A549 (cell line): ENCODE measurements around the gene TSC22D3. TPM values are rescaled to one million over a fixed set of nuclear protein-coding genes. Genes with fewer than 3 reads are reported as not detected.

Source experiments
- ATAC-seq, 2 experiments: fragments of 200-7000 bp in 1 of 2; fragments of >200 bp in 1 of 2; cut with Nextera tagmentation in 1 of 2; cut with Tn5 transposase in 1 of 2; 3 replicates each; pipeline versions ENCODE4 v1.8.0 to v1.9.1; 2018 to 2020; ENCODE audit warnings: mild to moderate bottlenecking in 1 of 2, moderate library complexity in 1 of 2
- CTCF ChIA-PET: fragments of 300-600 bp; sonication (Branson Sonifier 250); formaldehyde crosslinking; extraction: SDS; loops from one replicate; lab custom pipeline; 2021; ENCODE audit warnings: antibody characterized with exemption, inconsistent platforms; lab: Yijun Ruan, JAX
- POLR2A ChIA-PET: fragments of 350-600 bp; formaldehyde crosslinking; extraction: SDS; loops from one replicate; lab custom pipeline; 2021; ENCODE audit warnings: antibody characterized with exemption, inconsistent platforms; lab: Yijun Ruan, JAX
- DNase-seq, 2 experiments: peaks; one replicate each; pipeline versions ENCODE4 v3.0.0 to v3.0.0-alpha.2; 2011 to 2016; ENCODE audit warnings: low read depth in 1 of 2, low spot score in 1 of 2
- FAIRE-seq: peaks from 2 replicates; lab custom pipeline; 2011; peaks lifted over from hg19 to GRCh38; lab: Jason Lieb, UNC
- H3K27ac ChIP-seq, 2 experiments: fragments of >200 bp; sonication (Bioruptor Twin); formaldehyde crosslinking; 3 replicates each; pipeline ENCODE4 v1.5.1; 2016 to 2017
- H3K4me1 ChIP-seq: fragments of >200 bp; sonication (Bioruptor Twin); formaldehyde crosslinking; 3 replicates; pipeline ENCODE4 v1.6.1; 2016
- H3K4me2 ChIP-seq: fragments of >200 bp; sonication (Bioruptor Twin); formaldehyde crosslinking; 3 replicates; pipeline ENCODE4 v1.6.1; 2016
- H3K4me3 ChIP-seq: fragments of >200 bp; sonication (Bioruptor Twin); formaldehyde crosslinking; 3 replicates; pipeline ENCODE4 v1.5.1; 2016
- H3K9me3 ChIP-seq: fragments of >200 bp; sonication (Bioruptor Twin); formaldehyde crosslinking; 3 replicates; pipeline ENCODE4 v1.6.1; 2016
- ATOH8 ChIP-seq: fragments of 250-450 bp; sonication (Bioruptor Pico); IDR thresholded peaks from 2 replicates; pipeline ENCODE4 v1.5.0; 2020; ENCODE audit warnings: low read depth, mild to moderate bottlenecking, moderate library complexity
- CBX2 ChIP-seq: fragments of 200-600 bp; sonication (generic); IDR thresholded peaks from 2 replicates; pipeline ENCODE4 v1.6.1; 2016; ENCODE audit warnings: low read depth, mild to moderate bottlenecking, borderline replicate concordance
- CHD2 ChIP-seq: fragments of 150-350 bp; IDR thresholded peaks from 2 replicates; pipeline ENCODE4 v1.6.1; 2014; ENCODE audit warnings: low read length; ENCODE audit not compliant: partially characterized antibody
- CHD4 ChIP-seq: fragments of 200-600 bp; sonication (generic); IDR thresholded peaks from 2 replicates; pipeline ENCODE4 v1.6.1; 2016; ENCODE audit warnings: antibody characterized with exemption, mild to moderate bottlenecking, borderline replicate concordance
- EHMT2 ChIP-seq: fragments of 200-600 bp; sonication (generic); IDR thresholded peaks from 2 replicates; pipeline ENCODE4 v1.6.1; 2016; ENCODE audit warnings: antibody characterized with exemption, low read depth, mild to moderate bottlenecking, moderate library complexity
- EP300 ChIP-seq, 2 experiments: fragments of >200 bp; sonication (Bioruptor Twin); formaldehyde crosslinking; IDR thresholded peaks; 2 replicates in 1 of 2; 3 replicates in 1 of 2; pipeline ENCODE4 v1.6.1; 2016 to 2017
- FOSL2 ChIP-seq, 2 experiments: fragments of 450-650 bp in 1 of 2; fragments of >200 bp in 1 of 2; sonication (Bioruptor Twin) in 1 of 2; formaldehyde crosslinking; IDR thresholded peaks; 2 replicates each; pipeline versions ENCODE4 v1.5.0 to v1.6.1; 2016 to 2020; ENCODE audit warnings: mild to moderate bottlenecking in 1 of 2, moderate library complexity in 1 of 2
- FOXS1 ChIP-seq: fragments of 250-450 bp; sonication (Bioruptor Pico); IDR thresholded peaks from 2 replicates; pipeline ENCODE4 v1.5.0; 2020; ENCODE audit warnings: mild to moderate bottlenecking, moderate library complexity
- HOXB5 ChIP-seq: fragments of 250-450 bp; sonication (Bioruptor Pico); IDR thresholded peaks from 2 replicates; pipeline ENCODE4 v1.5.0; 2020; ENCODE audit warnings: mild to moderate bottlenecking, moderate library complexity
- MAFK ChIP-seq: fragments of 450-650 bp; IDR thresholded peaks from 2 replicates; pipeline ENCODE4 v1.6.1; 2014; ENCODE audit not compliant: partially characterized antibody
- NFE2L2 ChIP-seq: fragments of 150-350 bp; conservative IDR thresholded peaks from 2 replicates; pipeline ENCODE4 v1.6.1; 2014; ENCODE audit warnings: low read length
- NPAS2 ChIP-seq: fragments of 250-450 bp; sonication (Bioruptor Pico); IDR thresholded peaks from 2 replicates; pipeline ENCODE4 v1.8.0; 2022; ENCODE audit warnings: mild to moderate bottlenecking, moderate library complexity, borderline replicate concordance
- PBX3 ChIP-seq: IDR thresholded peaks from 2 replicates; pipeline ENCODE4 v1.6.1; 2012
- POLR2AphosphoS2 ChIP-seq: conservative IDR thresholded peaks from 2 replicates; pipeline ENCODE4 v1.6.1; 2012; ENCODE audit warnings: low read length, improper control_type of control experiment, inconsistent platforms
- RAD21 ChIP-seq, 2 experiments: fragments of >200 bp in 1 of 2; sonication (Bioruptor Twin) in 1 of 2; formaldehyde crosslinking in 1 of 2; IDR thresholded peaks in 1 of 2; conservative IDR thresholded peaks in 1 of 2; 2 replicates in 1 of 2; 3 replicates in 1 of 2; pipeline ENCODE4 v1.6.1; 2012 to 2018; ENCODE audit warnings: inconsistent platforms in 1 of 2
- RCOR1 ChIP-seq: fragments of 150-350 bp; IDR thresholded peaks from 2 replicates; pipeline ENCODE4 v1.6.1; 2014; ENCODE audit warnings: antibody characterized with exemption, low read length, low read depth
- USF2 ChIP-seq: fragments of 450-650 bp; IDR thresholded peaks from 2 replicates; pipeline ENCODE4 v1.6.1; 2014; ENCODE audit warnings: antibody characterized with exemption
- ZNF302 ChIP-seq: fragments of 250-450 bp; sonication (Bioruptor Pico); IDR thresholded peaks from 2 replicates; pipeline ENCODE4 v1.9.0; 2021; ENCODE audit warnings: inconsistent platforms, mild to moderate bottlenecking, moderate library complexity
- WGBS: methylation state at CpG from one replicate; pipeline ENCODE4 v1.1.6; 2017; ENCODE audit errors: missing lambda C conversion rate; 5-methylcytosine and 5-hydroxymethylcytosine counted together
- polyA plus RNA-seq, 4 experiments: library from polyadenylated mRNA; depleted of rRNA in 3 of 4; stranded (reverse); fragments of >200 nt; fragmentation: RNase III in 1 of 4; extraction: RNeasy Plus Mini Kit Qiagen cat#74134 plus additional on column Dnase treatment in 1 of 4; gene quantifications; 2 replicates in 3 of 4; 3 replicates in 1 of 4; pipeline ENCODE4 v1.2.3, GENCODE V29; 2011 to 2017
- TF ChIP-seq, protein P1 (sequence below): fragments of >200 bp; sonication (Bioruptor Twin); formaldehyde crosslinking; IDR thresholded peaks from 2 replicates; pipeline ENCODE4 v1.6.1; 2016
- TF ChIP-seq, protein P2 (sequence below): fragments of 250-450 bp; sonication (Bioruptor Pico); IDR thresholded peaks from 2 replicates; pipeline ENCODE4 v1.5.0; 2021; ENCODE audit warnings: mild to moderate bottlenecking, moderate library complexity, borderline replicate concordance
- TF ChIP-seq, protein P3 (sequence below): IDR thresholded peaks from 2 replicates; pipeline ENCODE4 v1.6.1; 2012; ENCODE audit warnings: low read depth, borderline replicate concordance

TSC22D3 gene
- polyA plus RNA-seq, 2 of the 4 experiments (the other 2 are of a cell fraction), result 12.2 to 65.4 TPM

DNA sequence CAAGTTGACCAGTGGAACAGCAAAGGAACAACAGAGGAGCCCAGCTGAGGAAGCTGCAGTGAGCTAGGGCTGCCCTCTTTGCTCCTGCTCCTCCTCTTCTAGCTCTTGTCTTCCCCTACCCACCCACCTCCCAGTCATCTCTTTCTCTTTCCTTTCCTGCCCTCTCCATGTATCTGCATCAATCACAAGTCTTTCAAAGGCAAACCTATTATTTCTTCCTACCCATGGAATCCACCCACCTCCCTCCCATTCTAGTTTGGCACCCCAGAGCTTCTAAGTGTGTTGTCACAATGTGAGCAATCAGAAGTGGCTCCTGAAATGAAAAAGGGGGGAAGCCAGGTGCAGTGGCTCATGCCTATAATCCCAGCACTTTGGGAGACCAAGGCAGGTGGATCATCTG is 69.3 kb downstream of the TSC22D3 start:
- Histone ChIP-seq H3K9me3 (no peaks in the 10 kb centered on the region), H3K4me2 (no peak overlapping the region), H3K27ac (no peak overlapping the region), H3K4me3 (no peak overlapping the region), H3K4me1 (peaks cover 12% of the 10 kb centered on the region)
- ChIA-PET CTCF (interaction anchor here (1.2 to 2.8 kb wide), 3 partner anchors 11 to 47 kb away, joined by 5 to 8 read pairs (median 6); no protein-coding TSS in a partner anchor), POLR2A (no interaction called here)
- DNase-seq, result no peak
- no peak for FAIRE-seq
- ATAC-seq, result no peak
- TF ChIP-seq RCOR1 (no peak), NPAS2 (CRISPR knock-in tag) (no peak), POLR2AphosphoS2 (no peak), NFE2L2 (no peak), CHD4 (no peak), HOXB5 (CRISPR knock-in tag) (no peak), EHMT2 (no peak), ATOH8 (no peak), PBX3 (no peak)
- TF ChIP-seq, protein P1, sequence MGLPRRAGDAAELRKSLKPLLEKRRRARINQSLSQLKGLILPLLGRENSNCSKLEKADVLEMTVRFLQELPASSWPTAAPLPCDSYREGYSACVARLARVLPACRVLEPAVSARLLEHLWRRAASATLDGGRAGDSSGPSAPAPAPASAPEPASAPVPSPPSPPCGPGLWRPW, result no peak

DNA sequence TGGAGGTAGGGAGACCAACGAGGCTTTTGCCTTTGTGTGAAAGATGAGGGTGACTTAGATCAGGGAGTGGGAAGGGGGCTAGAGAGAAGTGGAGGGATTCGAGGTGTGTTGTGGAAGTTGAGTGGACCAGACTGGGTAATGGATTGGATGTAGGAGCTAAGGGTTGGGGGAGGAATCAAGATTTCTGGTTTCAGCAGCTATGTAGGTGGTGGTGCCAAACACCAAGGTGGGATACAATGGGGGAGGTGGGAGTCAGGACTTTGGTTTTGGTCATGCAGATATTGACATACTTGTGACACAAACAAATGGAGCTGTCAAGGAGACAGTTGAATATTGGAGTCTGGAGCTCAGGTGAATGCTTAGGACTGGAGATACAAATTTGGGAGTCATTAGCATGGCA is 71.0 kb downstream of the TSC22D3 start:
- POLR2A ChIA-PET, result no interaction called here
- WGBS, result 40% methylated on average over 2 of the region's 2 CpGs
- FAIRE-seq, result no peak

GRCh38 chrX:107704181-107704580 is 71.4 kb downstream of the TSC22D3 start:
- DNase-seq (no peak), ATAC-seq (no peak), FAIRE-seq (no peak)
- Histone ChIP-seq H3K9me3 (no peaks in the 10 kb centered on the region), H3K4me3 (no peak overlapping the region), H3K4me2 (no peak overlapping the region), H3K4me1 (peaks cover 4% of the 10 kb centered on the region; the same call in 1 of the 3 replicates), H3K27ac (no peak overlapping the region)
- ChIA-PET CTCF (interaction anchor here (0.8 to 2.8 kb wide), 4 partner anchors 14 to 73 kb away, joined by 3 to 8 read pairs (median 4); partner anchors contain the start of gene NCBP2L), POLR2A (no interaction called here)
- WGBS, result 62% methylated on average over 4 of the region's 4 CpGs
- TF ChIP-seq CHD4, result no peak
- TF ChIP-seq RAD21 (conservative IDR thresholded peaks at IDR 0.05 in 1 of 2, IDR thresholded peaks at IDR 0.05 in 1 of 2), result no peak
- TF ChIP-seq, protein P1, result no peak
- TF ChIP-seq USF2, result no peak
- TF ChIP-seq EP300 (IDR thresholded peaks at IDR 0.05), result no peak
- no peak for TF ChIP-seq ZNF302 (CRISPR knock-in tag)
- TF ChIP-seq MAFK, result no peak

More for the DNA sequence above, 71.0 kb downstream of the TSC22D3 start:
- H3K4me2 ChIP-seq, result no peak overlapping the region
- CTCF ChIA-PET, result interaction anchor here (0.8 to 2.8 kb wide), 3 partner anchors 13 to 73 kb away, joined by 4 to 8 read pairs (median 4); partner anchors contain the start of gene NCBP2L
- no peak for ATAC-seq
- no peaks in the 10 kb centered on the region for H3K9me3 ChIP-seq
- DNase-seq, result no peak
- peaks cover 4% of the 10 kb centered on the region; the same call in 1 of the 3 replicates for H3K4me1 ChIP-seq
- no peak for TF ChIP-seq CBX2
- TF ChIP-seq POLR2AphosphoS2, result no peak
- TF ChIP-seq, protein P1, result no peak
- TF ChIP-seq FOXS1 (CRISPR knock-in tag), result no peak
- TF ChIP-seq CHD2, result no peak
- TF ChIP-seq, protein P2, sequence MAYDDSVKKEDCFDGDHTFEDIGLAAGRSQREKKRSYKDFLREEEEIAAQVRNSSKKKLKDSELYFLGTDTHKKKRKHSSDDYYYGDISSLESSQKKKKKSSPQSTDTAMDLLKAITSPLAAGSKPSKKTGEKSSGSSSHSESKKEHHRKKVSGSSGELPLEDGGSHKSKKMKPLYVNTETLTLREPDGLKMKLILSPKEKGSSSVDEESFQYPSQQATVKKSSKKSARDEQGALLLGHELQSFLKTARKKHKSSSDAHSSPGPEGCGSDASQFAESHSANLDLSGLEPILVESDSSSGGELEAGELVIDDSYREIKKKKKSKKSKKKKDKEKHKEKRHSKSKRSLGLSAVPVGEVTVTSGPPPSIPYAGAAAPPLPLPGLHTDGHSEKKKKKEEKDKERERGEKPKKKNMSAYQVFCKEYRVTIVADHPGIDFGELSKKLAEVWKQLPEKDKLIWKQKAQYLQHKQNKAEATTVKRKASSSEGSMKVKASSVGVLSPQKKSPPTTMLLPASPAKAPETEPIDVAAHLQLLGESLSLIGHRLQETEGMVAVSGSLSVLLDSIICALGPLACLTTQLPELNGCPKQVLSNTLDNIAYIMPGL (CRISPR knock-in tag), result no peak
- TF ChIP-seq, protein P3, sequence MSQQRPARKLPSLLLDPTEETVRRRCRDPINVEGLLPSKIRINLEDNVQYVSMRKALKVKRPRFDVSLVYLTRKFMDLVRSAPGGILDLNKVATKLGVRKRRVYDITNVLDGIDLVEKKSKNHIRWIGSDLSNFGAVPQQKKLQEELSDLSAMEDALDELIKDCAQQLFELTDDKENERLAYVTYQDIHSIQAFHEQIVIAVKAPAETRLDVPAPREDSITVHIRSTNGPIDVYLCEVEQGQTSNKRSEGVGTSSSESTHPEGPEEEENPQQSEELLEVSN, result no peak
- no peak for TF ChIP-seq RAD21 (conservative IDR thresholded peaks at IDR 0.05 in 1 of 2, IDR thresholded peaks at IDR 0.05 in 1 of 2)
- no peak for TF ChIP-seq FOSL2 (IDR thresholded peaks at IDR 0.05)
- TF ChIP-seq FOSL2 (CRISPR knock-in tag; IDR thresholded peaks at IDR 0.05), result no peak
- no peak for TF ChIP-seq RCOR1
- no peak overlapping the region for H3K27ac ChIP-seq
- no peak overlapping the region for H3K4me3 ChIP-seq
